NCI-H748 (cell line): ENCODE results near the gene PDIA6.
"Not testable (repeated sequence)": the region's sequence is repeated elsewhere in the genome, so short reads cannot be mapped to it uniquely, and the experiment has no call there.

Experiments used
- DNase-seq: peaks from one replicate; lab custom pipeline; 2025; ENCODE audit not compliant: unreplicated experiment; lab: John Stamatoyannopoulos, UW

PDIA6 gene

GRCh38 chr2:10783421-10783820 lies 29.2 kb downstream of the PDIA6 start:
- no peak for DNase-seq

GRCh38 chr2:10781746-10782145 lies 30.8 kb downstream of the PDIA6 start:
- no peak for DNase-seq

GRCh38 chr2:10780821-10781220 lies 31.8 kb downstream of the PDIA6 start:
- not testable (repeated sequence) for DNase-seq

- no peak for DNase-seq
Observed at GRCh38 chr2:10780491-10780820, 32.1 kb downstream of the PDIA6 start.

GRCh38 chr2:10779776-10780490 lies 32.7 kb downstream of the PDIA6 start:
- DNase-seq: no peak

- no peak for DNase-seq
Observed at GRCh38 chr2:10778724-10779115, 33.9 kb downstream of the PDIA6 start.

- DNase-seq: no peak
Observed at GRCh38 chr2:10777842-10778723, 34.5 kb downstream of the PDIA6 start.

GRCh38 chr2:10777111-10777841 lies 35.3 kb downstream of the PDIA6 start:
- no peak for DNase-seq

GRCh38 chr2:10776231-10776977 lies 36.2 kb downstream of the PDIA6 start:
- DNase-seq: no peak

- no peak for DNase-seq
Observed at GRCh38 chr2:10775831-10776230, 36.8 kb downstream of the PDIA6 start.

- DNase-seq: no peak
Observed at GRCh38 chr2:10775021-10775780, 37.4 kb downstream of the PDIA6 start.

GRCh38 chr2:10774394-10774793 lies 38.2 kb downstream of the PDIA6 start:
- no peak for DNase-seq

- no peak for DNase-seq
Observed at GRCh38 chr2:10773821-10774341, 38.7 kb downstream of the PDIA6 start.

- DNase-seq: no peak
Observed at GRCh38 chr2:10772868-10773215, 39.7 kb downstream of the PDIA6 start.

- no peak for DNase-seq
Observed at GRCh38 chr2:10772201-10772867, 40.3 kb downstream of the PDIA6 start.

GRCh38 chr2:10771786-10772185 lies 40.8 kb downstream of the PDIA6 start:
- no peak for DNase-seq

- no peak for DNase-seq
Observed at GRCh38 chr2:10770956-10771750, 41.4 kb downstream of the PDIA6 start.

- DNase-seq: no peak
Observed at GRCh38 chr2:10768063-10768507, 44.5 kb downstream of the PDIA6 start.

GRCh38 chr2:10765914-10766313 lies 46.7 kb downstream of the PDIA6 start:
- DNase-seq: no peak
